ENCODE results near the gene RANBP3L.

DNA sequence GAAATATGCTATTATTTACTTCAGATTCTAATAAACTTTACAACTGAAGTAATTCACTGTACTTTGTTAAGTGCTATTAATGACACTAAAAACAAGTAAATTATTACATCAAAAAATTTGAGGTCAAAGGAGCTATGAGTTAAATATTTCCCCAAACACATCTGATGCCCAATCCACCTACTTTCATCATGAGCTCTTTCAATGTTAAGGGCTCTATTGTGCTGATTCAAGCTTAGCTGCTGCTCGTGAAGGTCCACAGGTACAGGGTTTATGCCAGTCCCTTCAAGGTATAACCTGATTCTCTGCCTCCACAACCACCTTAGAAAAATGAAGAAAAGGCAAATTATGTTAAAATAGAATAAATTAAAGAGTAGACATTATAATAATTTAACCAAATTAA lies 84.1 kb downstream of the RANBP3L start:
- TF ChIP-seq, protein P1, sequence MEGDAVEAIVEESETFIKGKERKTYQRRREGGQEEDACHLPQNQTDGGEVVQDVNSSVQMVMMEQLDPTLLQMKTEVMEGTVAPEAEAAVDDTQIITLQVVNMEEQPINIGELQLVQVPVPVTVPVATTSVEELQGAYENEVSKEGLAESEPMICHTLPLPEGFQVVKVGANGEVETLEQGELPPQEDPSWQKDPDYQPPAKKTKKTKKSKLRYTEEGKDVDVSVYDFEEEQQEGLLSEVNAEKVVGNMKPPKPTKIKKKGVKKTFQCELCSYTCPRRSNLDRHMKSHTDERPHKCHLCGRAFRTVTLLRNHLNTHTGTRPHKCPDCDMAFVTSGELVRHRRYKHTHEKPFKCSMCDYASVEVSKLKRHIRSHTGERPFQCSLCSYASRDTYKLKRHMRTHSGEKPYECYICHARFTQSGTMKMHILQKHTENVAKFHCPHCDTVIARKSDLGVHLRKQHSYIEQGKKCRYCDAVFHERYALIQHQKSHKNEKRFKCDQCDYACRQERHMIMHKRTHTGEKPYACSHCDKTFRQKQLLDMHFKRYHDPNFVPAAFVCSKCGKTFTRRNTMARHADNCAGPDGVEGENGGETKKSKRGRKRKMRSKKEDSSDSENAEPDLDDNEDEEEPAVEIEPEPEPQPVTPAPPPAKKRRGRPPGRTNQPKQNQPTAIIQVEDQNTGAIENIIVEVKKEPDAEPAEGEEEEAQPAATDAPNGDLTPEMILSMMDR (conservative IDR thresholded peaks at IDR 0.05; ENCODE audit: low read depth in 2 of 2) = no peak
- TF ChIP-seq EZH2 (IDR thresholded peaks at IDR 0.05; ENCODE audit: low read depth, unreplicated experiment) (no peak), EZH2phosphoT487 (IDR thresholded peaks at IDR 0.05; ENCODE audit: unreplicated experiment) (no peak), POLR2AphosphoS5 (IDR thresholded peaks at IDR 0.05; ENCODE audit: low read depth) (no peak), CREB1 (CRISPR knock-in tag; IDR thresholded peaks at IDR 0.05; ENCODE audit: low read depth) (no peak), ZNF331 (CRISPR knock-in tag; IDR thresholded peaks at IDR 0.05; ENCODE audit: low read depth) (no peak)
- TF ChIP-seq, protein P2, sequence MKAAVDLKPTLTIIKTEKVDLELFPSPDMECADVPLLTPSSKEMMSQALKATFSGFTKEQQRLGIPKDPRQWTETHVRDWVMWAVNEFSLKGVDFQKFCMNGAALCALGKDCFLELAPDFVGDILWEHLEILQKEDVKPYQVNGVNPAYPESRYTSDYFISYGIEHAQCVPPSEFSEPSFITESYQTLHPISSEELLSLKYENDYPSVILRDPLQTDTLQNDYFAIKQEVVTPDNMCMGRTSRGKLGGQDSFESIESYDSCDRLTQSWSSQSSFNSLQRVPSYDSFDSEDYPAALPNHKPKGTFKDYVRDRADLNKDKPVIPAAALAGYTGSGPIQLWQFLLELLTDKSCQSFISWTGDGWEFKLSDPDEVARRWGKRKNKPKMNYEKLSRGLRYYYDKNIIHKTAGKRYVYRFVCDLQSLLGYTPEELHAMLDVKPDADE (IDR thresholded peaks at IDR 0.05) = no peak
- TF ChIP-seq, protein P3, sequence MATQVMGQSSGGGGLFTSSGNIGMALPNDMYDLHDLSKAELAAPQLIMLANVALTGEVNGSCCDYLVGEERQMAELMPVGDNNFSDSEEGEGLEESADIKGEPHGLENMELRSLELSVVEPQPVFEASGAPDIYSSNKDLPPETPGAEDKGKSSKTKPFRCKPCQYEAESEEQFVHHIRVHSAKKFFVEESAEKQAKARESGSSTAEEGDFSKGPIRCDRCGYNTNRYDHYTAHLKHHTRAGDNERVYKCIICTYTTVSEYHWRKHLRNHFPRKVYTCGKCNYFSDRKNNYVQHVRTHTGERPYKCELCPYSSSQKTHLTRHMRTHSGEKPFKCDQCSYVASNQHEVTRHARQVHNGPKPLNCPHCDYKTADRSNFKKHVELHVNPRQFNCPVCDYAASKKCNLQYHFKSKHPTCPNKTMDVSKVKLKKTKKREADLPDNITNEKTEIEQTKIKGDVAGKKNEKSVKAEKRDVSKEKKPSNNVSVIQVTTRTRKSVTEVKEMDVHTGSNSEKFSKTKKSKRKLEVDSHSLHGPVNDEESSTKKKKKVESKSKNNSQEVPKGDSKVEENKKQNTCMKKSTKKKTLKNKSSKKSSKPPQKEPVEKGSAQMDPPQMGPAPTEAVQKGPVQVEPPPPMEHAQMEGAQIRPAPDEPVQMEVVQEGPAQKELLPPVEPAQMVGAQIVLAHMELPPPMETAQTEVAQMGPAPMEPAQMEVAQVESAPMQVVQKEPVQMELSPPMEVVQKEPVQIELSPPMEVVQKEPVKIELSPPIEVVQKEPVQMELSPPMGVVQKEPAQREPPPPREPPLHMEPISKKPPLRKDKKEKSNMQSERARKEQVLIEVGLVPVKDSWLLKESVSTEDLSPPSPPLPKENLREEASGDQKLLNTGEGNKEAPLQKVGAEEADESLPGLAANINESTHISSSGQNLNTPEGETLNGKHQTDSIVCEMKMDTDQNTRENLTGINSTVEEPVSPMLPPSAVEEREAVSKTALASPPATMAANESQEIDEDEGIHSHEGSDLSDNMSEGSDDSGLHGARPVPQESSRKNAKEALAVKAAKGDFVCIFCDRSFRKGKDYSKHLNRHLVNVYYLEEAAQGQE (IDR thresholded peaks at IDR 0.05; ENCODE audit: unreplicated experiment) = no peak

All from GM23338 (cell line).